ENCODE data around the gene ACE2. TPM values are rescaled to one million over a fixed set of nuclear protein-coding genes. Genes with fewer than 3 reads are reported as not detected.
A peak's percentile ranks its signal among the peaks of the same experiment; 100 is the strongest.

Gene ACE2
- total and polyA plus RNA-seq, 9 of the 15 experiments (the other 6 are each of a cell fraction or from before 2014, with no cell fraction given): 0.03 to 0.09 (median 0.07) TPM; not detected in 6

GRCh38 chrX:15646031-15646430 lies 45.3 kb upstream of the ACE2 start:
- CTCF ChIA-PET (ENCODE audit: low intra/inter-chr PET ratio): no interaction called here
- DNase-seq (ENCODE audit: extremely low read depth in 1 of 4, low spot score in 3 of 4) (no peak), ATAC-seq (no peak), FAIRE-seq (no peak)
- H3K36me3 ChIP-seq (ENCODE audit: control insufficient read depth, insufficient read depth, low read length): no peaks in the 10 kb centered on the region
- H3K4me3 ChIP-seq: no peak overlapping the region
- H3K9me1 ChIP-seq (ENCODE audit: control insufficient read depth, insufficient read depth, low read length): no peaks in the 10 kb centered on the region
- intact Hi-C loops (cut with micrococcal nuclease): loop anchor here (5.0 kb wide), 1 partner anchor 174 kb away; no protein-coding TSS in a partner anchor
- no TSS peak for BruUV-seq (replicated peaks)
- no peak overlapping the region for H3K27ac ChIP-seq (ENCODE audit: extremely low read depth, low read depth, low read length)
- no peaks in the 10 kb centered on the region for H3K9me3 ChIP-seq (replicated peaks; ENCODE audit: control insufficient read depth, insufficient read depth, low read depth, low read length)
- H3K4me1 ChIP-seq (replicated peaks in 1 of 2; ENCODE audit: control insufficient read depth in 2 of 2, insufficient read depth in 2 of 2, low read length in 2 of 2): no peaks in the 10 kb centered on the region
- no peaks in the 10 kb centered on the region for H3K79me2 ChIP-seq (ENCODE audit: control insufficient read depth, insufficient read depth, low read length)
- in situ Hi-C loops (cut with MboI): loop anchor here (10.0 kb wide), 1 partner anchor 81 kb away; no protein-coding TSS in a partner anchor
- POLR2A ChIA-PET: no interaction called here
- no peaks in the 10 kb centered on the region; a peak in 1 of 5 replicates for H3K27me3 ChIP-seq (ENCODE audit: control insufficient read depth in 2 of 2, insufficient read depth in 2 of 2, low read length in 2 of 2)
- WGBS (ENCODE audit: insufficient coverage, low coverage, missing lambda C conversion rate): 80% methylated on average over 6 of the region's 15 CpGs
- no peak overlapping the region for H3K4me2 ChIP-seq (ENCODE audit: insufficient read depth, low read length)
- TF ChIP-seq RBM14 (IDR thresholded peaks at IDR 0.05; ENCODE audit: borderline replicate concordance, insufficient read depth, low read depth, low read length) (no peak), HDAC2 (IDR thresholded peaks at IDR 0.05) (no peak), HCFC1 (IDR thresholded peaks at IDR 0.05; ENCODE audit: low read depth, low read length) (no peak), U2AF2 (optimal IDR thresholded peaks at IDR 0.05; ENCODE audit: low read depth, low read length) (no peak), USF1 (CRISPR knock-in tag; IDR thresholded peaks at IDR 0.05) (no peak)
- H2AFZ ChIP-seq (ENCODE audit: low read depth, low read length): no peak overlapping the region
- no peak overlapping the region for H3K9ac ChIP-seq (ENCODE audit: insufficient read depth in 1 of 2, low read depth in 2 of 2, low read length in 2 of 2)
- H4K20me1 ChIP-seq (replicated peaks; ENCODE audit: control insufficient read depth, insufficient read depth, low read length): no peaks in the 10 kb centered on the region

GRCh38 chrX:15645266-15645665 lies 44.5 kb upstream of the ACE2 start:
- BruUV-seq (replicated peaks): no TSS peak
- FAIRE-seq (no peak), ATAC-seq (no peak; the same call in 2 of the 3 replicates), DNase-seq (ENCODE audit: extremely low read depth in 1 of 4, low spot score in 3 of 4) (peak in 1 of 4 experiments; percentile 8)
- Histone ChIP-seq H3K4me2 (ENCODE audit: insufficient read depth, low read length) (no peak overlapping the region), H3K9ac (ENCODE audit: insufficient read depth in 1 of 2, low read depth in 2 of 2, low read length in 2 of 2) (no peak overlapping the region), H2AFZ (ENCODE audit: low read depth, low read length) (no peak overlapping the region), H3K79me2 (ENCODE audit: control insufficient read depth, insufficient read depth, low read length) (no peaks in the 10 kb centered on the region), H3K9me1 (ENCODE audit: control insufficient read depth, insufficient read depth, low read length) (no peaks in the 10 kb centered on the region), H3K27ac (ENCODE audit: extremely low read depth, low read depth, low read length) (no peak overlapping the region), H3K27me3 (ENCODE audit: control insufficient read depth in 2 of 2, insufficient read depth in 2 of 2, low read length in 2 of 2) (no peaks in the 10 kb centered on the region; a peak in 1 of 5 replicates), H3K36me3 (ENCODE audit: control insufficient read depth, insufficient read depth, low read length) (no peaks in the 10 kb centered on the region), H4K20me1 (replicated peaks; ENCODE audit: control insufficient read depth, insufficient read depth, low read length) (no peaks in the 10 kb centered on the region), H3K9me3 (replicated peaks; ENCODE audit: control insufficient read depth, insufficient read depth, low read depth, low read length) (no peaks in the 10 kb centered on the region), H3K4me1 (replicated peaks in 1 of 2; ENCODE audit: control insufficient read depth in 2 of 2, insufficient read depth in 2 of 2, low read length in 2 of 2) (no peaks in the 10 kb centered on the region), H3K4me3 (no peak overlapping the region)
- WGBS (ENCODE audit: insufficient coverage, low coverage, missing lambda C conversion rate): 25% methylated on average over 3 of the region's 3 CpGs
- intact Hi-C loops (cut with micrococcal nuclease): loop anchor here (2.0 to 5.0 kb wide), 2 partner anchors 76 to 173 kb away; no protein-coding TSS in a partner anchor
- CTCF ChIA-PET (ENCODE audit: low intra/inter-chr PET ratio): no interaction called here
- in situ Hi-C loops (cut with MboI): loop anchor here (10.0 kb wide), 1 partner anchor 80 kb away; no protein-coding TSS in a partner anchor
- TF ChIP-seq L3MBTL2 (IDR thresholded peaks at IDR 0.05) (no peak), RAD21 (CRISPR knock-in tag; conservative IDR thresholded peaks at IDR 0.05 in 1 of 2, IDR thresholded peaks at IDR 0.05 in 1 of 2) (peak in 1 of 2 experiments; percentile 37; a peak in 2 of 4 replicates), CSDE1 (IDR thresholded peaks at IDR 0.05) (no peak), SMC3 (conservative IDR thresholded peaks at IDR 0.05; ENCODE audit: insufficient read depth, low read depth, low read length) (0 out of 2 replicates have a peak, but pooled peaks have one; percentile 4), SMARCE1 (IDR thresholded peaks at IDR 0.05) (no peak), CTCF (IDR thresholded peaks at IDR 0.05 in 2 of 3, conservative IDR thresholded peaks at IDR 0.05 in 1 of 3; ENCODE audit: insufficient read depth in 2 of 3, low read depth in 1 of 3, low read length in 3 of 3) (0 out of 6 replicates have a peak, but pooled peaks of 1 of the 3 experiments have one; percentile 21), ZNF174 (CRISPR knock-in tag; IDR thresholded peaks at IDR 0.05) (no peak), RNF2 (IDR thresholded peaks at IDR 0.05) (no peak)
- POLR2A ChIA-PET: no interaction called here
